ENCODE results near the gene TBC1D13. TPM values are rescaled to one million over a fixed set of nuclear protein-coding genes. Genes with fewer than 3 reads are reported as not detected.

Gene TBC1D13
- total RNA-seq, 5 donors from 2014 or later (not counting 1 experiment from before 2014, with no cell fraction given) = 27.6 to 34.3 (median 31.8) TPM

GRCh38 chr9:128820665-128821583 is 33.9 kb downstream of the TBC1D13 start:
- no peak overlapping the region for H3K4me3 ChIP-seq (ENCODE audit: control insufficient read depth in 1 of 2, extremely low read depth in 1 of 2, low read length in 1 of 2)
- DNase-seq = no peak
- CTCF ChIA-PET = interaction anchor here in 1 of 2 donors (0.6 to 1.1 kb wide), 2 partner anchors 103 to 104 kb away, joined by 4 to 7 read pairs; no protein-coding TSS in a partner anchor
- Mint-ChIP-seq H3K4me1 (peaks cover 13 to 25% (median 25%) of the 10 kb centered on the region in 3 donors), H3K27ac (peak overlapping the region in 1 of 2 donors; percentile 34), H3K27me3 (no peaks in the 10 kb centered on the region), H3K9me3 (no peaks in the 10 kb centered on the region), H3K36me3 (peaks cover 12% of the 10 kb centered on the region), H3K4me3 (peak overlapping the region; percentile 31 to 81 (median 47))
- POLR2A ChIA-PET = interaction anchor here in 1 of 2 donors (0.5 kb wide), 1 partner anchor 25 kb away, joined by 5 read pairs; no protein-coding TSS in a partner anchor
- H3K9me3 ChIP-seq = no peaks in the 10 kb centered on the region
- WGBS (ENCODE audit: insufficient coverage) = 89% methylated on average over 22 of the region's 24 CpGs
- H3K4me1 ChIP-seq (ENCODE audit: control insufficient read depth in 1 of 2, extremely low read depth in 1 of 2, insufficient read depth in 2 of 2, low read length in 2 of 2) = peaks cover 0 to 27% of the 10 kb centered on the region in 2 experiments
- peaks cover 0 to 2% of the 10 kb centered on the region in 2 experiments for H3K27me3 ChIP-seq (replicated peaks in 1 of 2; ENCODE audit: control insufficient read depth in 2 of 2, extremely low read depth in 1 of 2, insufficient read depth in 2 of 2, low read length in 1 of 2)
- no peak overlapping the region for H3K27ac ChIP-seq (ENCODE audit: low read length)
- ATAC-seq (replicated peaks in 1 of 4) = no peak
- H3K36me3 ChIP-seq (ENCODE audit: control insufficient read depth in 2 of 2, extremely low read depth in 1 of 2, insufficient read depth in 1 of 2, low read length in 1 of 2) = peaks cover 22 to 36% of the 10 kb centered on the region in 2 donors

GRCh38 chr9:128821584-128822406 is 34.7 kb downstream of the TBC1D13 start:
- peaks cover 12% of the 10 kb centered on the region for H3K36me3 Mint-ChIP-seq
- H3K27ac Mint-ChIP-seq = peak overlapping the region in 1 of 2 donors; percentile 12
- Histone ChIP-seq H3K27ac (ENCODE audit: low read length) (no peak overlapping the region), H3K36me3 (ENCODE audit: control insufficient read depth in 2 of 2, extremely low read depth in 1 of 2, insufficient read depth in 1 of 2, low read length in 1 of 2) (peaks cover 22 to 45% of the 10 kb centered on the region in 2 donors), H3K9me3 (no peaks in the 10 kb centered on the region), H3K4me3 (ENCODE audit: control insufficient read depth in 1 of 2, extremely low read depth in 1 of 2, low read length in 1 of 2) (no peak overlapping the region), H3K4me1 (ENCODE audit: control insufficient read depth in 1 of 2, extremely low read depth in 1 of 2, insufficient read depth in 2 of 2, low read length in 2 of 2) (peaks cover 0 to 27% of the 10 kb centered on the region in 2 experiments), H3K27me3 (replicated peaks in 1 of 2; ENCODE audit: control insufficient read depth in 2 of 2, extremely low read depth in 1 of 2, insufficient read depth in 2 of 2, low read length in 1 of 2) (no peaks in the 10 kb centered on the region)
- ChIA-PET POLR2A (no interaction called here), CTCF (interaction anchor here in 1 of 2 donors (0.6 kb wide), 1 partner anchor 102 kb away, joined by 7 read pairs; no protein-coding TSS in a partner anchor)
- no peaks in the 10 kb centered on the region for H3K27me3 Mint-ChIP-seq
- ATAC-seq (replicated peaks in 1 of 4) = no peak
- peaks cover 13 to 25% (median 25%) of the 10 kb centered on the region in 3 donors for H3K4me1 Mint-ChIP-seq
- WGBS (ENCODE audit: insufficient coverage) = 94% methylated on average over 12 of the region's 16 CpGs
- peak overlapping the region in 2 of 3 donors; percentile 37 to 52 for H3K4me3 Mint-ChIP-seq
- no peaks in the 10 kb centered on the region for H3K9me3 Mint-ChIP-seq
- DNase-seq = no peak

- ChIA-PET POLR2A (no interaction called here), CTCF (no interaction called here)
- Mint-ChIP-seq H3K4me1 (peaks cover 13 to 30% (median 23%) of the 10 kb centered on the region in 3 donors), H3K36me3 (peaks cover 18% of the 10 kb centered on the region), H3K9me3 (no peaks in the 10 kb centered on the region), H3K27ac (peak overlapping the region in 1 of 2 donors; percentile 46), H3K4me3 (no peak overlapping the region), H3K27me3 (no peaks in the 10 kb centered on the region)
- WGBS (ENCODE audit: insufficient coverage) = 98% methylated on average over 14 of the region's 22 CpGs
- H3K27ac ChIP-seq (ENCODE audit: low read length) = no peak overlapping the region
- no peak for DNase-seq
- peaks cover 22 to 52% of the 10 kb centered on the region in 2 donors for H3K36me3 ChIP-seq (ENCODE audit: control insufficient read depth in 2 of 2, extremely low read depth in 1 of 2, insufficient read depth in 1 of 2, low read length in 1 of 2)
- H3K4me1 ChIP-seq (ENCODE audit: control insufficient read depth in 1 of 2, extremely low read depth in 1 of 2, insufficient read depth in 2 of 2, low read length in 2 of 2) = peaks cover 0 to 26% of the 10 kb centered on the region in 2 experiments
- no peaks in the 10 kb centered on the region for H3K9me3 ChIP-seq
- no peak overlapping the region for H3K4me3 ChIP-seq (ENCODE audit: control insufficient read depth in 1 of 2, extremely low read depth in 1 of 2, low read length in 1 of 2)
- no peak for ATAC-seq (replicated peaks in 1 of 4)
- H3K27me3 ChIP-seq (replicated peaks in 1 of 2; ENCODE audit: control insufficient read depth in 2 of 2, extremely low read depth in 1 of 2, insufficient read depth in 2 of 2, low read length in 1 of 2) = no peaks in the 10 kb centered on the region
Observed at GRCh38 chr9:128822407-128823042, 35.5 kb downstream of the TBC1D13 start.

GRCh38 chr9:128823362-128823902 is 36.4 kb downstream of the TBC1D13 start:
- H3K4me1 ChIP-seq (ENCODE audit: control insufficient read depth in 1 of 2, extremely low read depth in 1 of 2, insufficient read depth in 2 of 2, low read length in 2 of 2) = peaks cover 0 to 25% of the 10 kb centered on the region in 2 experiments
- no peaks in the 10 kb centered on the region for H3K27me3 ChIP-seq (replicated peaks in 1 of 2; ENCODE audit: control insufficient read depth in 2 of 2, extremely low read depth in 1 of 2, insufficient read depth in 2 of 2, low read length in 1 of 2)
- CTCF ChIA-PET = no interaction called here
- no peak for DNase-seq
- H3K36me3 ChIP-seq (ENCODE audit: control insufficient read depth in 2 of 2, extremely low read depth in 1 of 2, insufficient read depth in 1 of 2, low read length in 1 of 2) = peaks cover 22 to 55% of the 10 kb centered on the region in 2 donors
- 94% methylated on average over 19 of the region's 19 CpGs for WGBS (ENCODE audit: insufficient coverage)
- no peaks in the 10 kb centered on the region for H3K27me3 Mint-ChIP-seq
- H3K9me3 Mint-ChIP-seq = no peaks in the 10 kb centered on the region
- H3K36me3 Mint-ChIP-seq = peaks cover 18% of the 10 kb centered on the region
- ATAC-seq (replicated peaks in 1 of 4) = no peak
- no peak overlapping the region for H3K4me3 ChIP-seq (ENCODE audit: control insufficient read depth in 1 of 2, extremely low read depth in 1 of 2, low read length in 1 of 2)
- POLR2A ChIA-PET = no interaction called here
- H3K4me1 Mint-ChIP-seq = peaks cover 23 to 32% (median 25%) of the 10 kb centered on the region in 3 donors
- H3K4me3 Mint-ChIP-seq = no peak overlapping the region
- H3K27ac ChIP-seq (ENCODE audit: low read length) = no peak overlapping the region
- H3K27ac Mint-ChIP-seq = no peak overlapping the region
- H3K9me3 ChIP-seq = no peaks in the 10 kb centered on the region

- H3K4me3 Mint-ChIP-seq = no peak overlapping the region
- Histone ChIP-seq H3K4me3 (ENCODE audit: control insufficient read depth in 1 of 2, extremely low read depth in 1 of 2, low read length in 1 of 2) (no peak overlapping the region), H3K27ac (ENCODE audit: low read length) (no peak overlapping the region), H3K27me3 (replicated peaks in 1 of 2; ENCODE audit: control insufficient read depth in 2 of 2, extremely low read depth in 1 of 2, insufficient read depth in 2 of 2, low read length in 1 of 2) (no peaks in the 10 kb centered on the region), H3K4me1 (ENCODE audit: control insufficient read depth in 1 of 2, extremely low read depth in 1 of 2, insufficient read depth in 2 of 2, low read length in 2 of 2) (peaks cover 0 to 29% of the 10 kb centered on the region in 2 experiments), H3K9me3 (no peaks in the 10 kb centered on the region), H3K36me3 (ENCODE audit: control insufficient read depth in 2 of 2, extremely low read depth in 1 of 2, insufficient read depth in 1 of 2, low read length in 1 of 2) (peaks cover 22 to 55% of the 10 kb centered on the region in 2 donors)
- no peaks in the 10 kb centered on the region for H3K27me3 Mint-ChIP-seq
- peaks cover 28 to 37% (median 30%) of the 10 kb centered on the region in 3 donors for H3K4me1 Mint-ChIP-seq
- ChIA-PET CTCF (no interaction called here), POLR2A (no interaction called here)
- H3K36me3 Mint-ChIP-seq = peaks cover 21% of the 10 kb centered on the region
- no peak for DNase-seq
- ATAC-seq (replicated peaks in 1 of 4) = no peak
- no peaks in the 10 kb centered on the region for H3K9me3 Mint-ChIP-seq
- WGBS (ENCODE audit: insufficient coverage) = 97% methylated on average over 11 of the region's 12 CpGs
- H3K27ac Mint-ChIP-seq = no peak overlapping the region
Observed at GRCh38 chr9:128823903-128824406, 36.9 kb downstream of the TBC1D13 start.

Measured in T-cell (primary cell).